Mononuclear cell (primary cell): Measurements from ENCODE around the gene SPIRE1. TPM values are rescaled to one million over a fixed set of nuclear protein-coding genes. Genes with fewer than 3 reads are reported as not detected.
"Not testable (repeated sequence)": the region's sequence is repeated elsewhere in the genome, so short reads cannot be mapped to it uniquely, and the experiment has no call there.

Source experiments
- H3K27me3 ChIP-seq: 2 replicates; pipeline ENCODE4 v1.6.0; 2011; ENCODE audit warnings: low read length, control low read depth; ENCODE audit not compliant: insufficient read depth
- H3K4me1 ChIP-seq: 2 replicates; pipeline ENCODE4 v1.5.1; 2011; ENCODE audit warnings: mild to moderate bottlenecking, low read length, control low read depth; ENCODE audit not compliant: insufficient read depth
- H3K4me3 ChIP-seq: 2 replicates; pipeline ENCODE4 v1.5.1; 2011; ENCODE audit warnings: mild to moderate bottlenecking, low read length, moderate library complexity
- H3K9me3 ChIP-seq: 2 replicates; pipeline ENCODE4 v1.5.1; 2011; ENCODE audit warnings: low read depth, mild to moderate bottlenecking, control low read depth, low read length
- total RNA-seq: library from RNA; depleted of rRNA; stranded (reverse); fragments of >200 nt; gene quantifications from one replicate; pipeline ENCODE4 v1.2.3, GENCODE V29; 2012

The SPIRE1 gene
- total RNA-seq, 1 donor = 5.0 TPM

DNA sequence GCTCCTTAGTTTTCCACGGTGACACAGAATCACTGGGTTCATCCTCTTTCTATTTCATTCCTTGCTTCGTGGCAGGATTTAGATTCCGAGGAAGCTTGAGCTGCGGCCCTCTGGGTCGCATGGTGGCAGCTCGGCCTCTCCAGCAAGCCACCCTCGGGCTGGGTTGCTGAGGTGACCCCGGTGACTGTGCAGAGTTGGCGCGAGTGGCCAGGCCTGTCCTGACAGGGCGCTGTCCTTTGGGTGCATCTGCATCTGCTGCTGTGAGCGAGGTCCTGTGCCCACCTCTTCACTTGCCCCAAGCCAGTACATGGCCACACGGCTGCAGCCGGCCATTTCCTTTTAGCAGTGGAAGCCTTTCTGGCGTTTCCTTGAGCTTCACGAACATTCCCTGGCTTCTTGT lies 228.4 kb downstream of the SPIRE1 start:
- Histone ChIP-seq H3K4me1 (no peaks in the 10 kb centered on the region), H3K9me3 (no peaks in the 10 kb centered on the region), H3K4me3 (no peak overlapping the region), H3K27me3 (no peaks in the 10 kb centered on the region)

GRCh38 chr18:12428923-12429322 lies 229.0 kb downstream of the SPIRE1 start:
- H3K27me3 ChIP-seq = no peaks in the 10 kb centered on the region
- no peak overlapping the region for H3K4me3 ChIP-seq
- no peaks in the 10 kb centered on the region for H3K9me3 ChIP-seq

DNA sequence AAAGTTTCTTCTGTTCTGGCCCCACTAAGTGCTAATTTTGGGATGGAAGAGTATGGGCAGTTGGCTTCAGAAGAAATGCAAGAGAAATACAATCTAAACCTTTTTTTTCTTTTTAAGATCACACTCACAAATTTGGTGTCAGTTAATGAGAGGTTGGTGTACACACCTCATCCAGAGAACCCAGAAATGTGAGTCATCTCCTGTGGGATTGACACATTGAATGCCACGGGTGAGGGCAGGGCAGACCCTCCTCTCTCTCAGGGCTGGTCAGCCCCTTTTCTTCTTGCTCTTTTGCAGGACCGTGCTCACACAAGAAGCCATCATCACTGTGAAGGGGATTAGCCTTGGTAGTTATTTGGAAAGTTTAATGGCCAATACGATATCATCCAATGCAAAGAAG lies 231.0 kb downstream of the SPIRE1 start:
- H3K9me3 ChIP-seq = no peaks in the 10 kb centered on the region
- no peaks in the 10 kb centered on the region for H3K4me1 ChIP-seq
- H3K4me3 ChIP-seq = no peak overlapping the region
- H3K27me3 ChIP-seq = no peaks in the 10 kb centered on the region

More at GRCh38 chr18:12428923-12429322, 229.0 kb downstream of the SPIRE1 start:
- no peaks in the 10 kb centered on the region for H3K4me1 ChIP-seq

DNA sequence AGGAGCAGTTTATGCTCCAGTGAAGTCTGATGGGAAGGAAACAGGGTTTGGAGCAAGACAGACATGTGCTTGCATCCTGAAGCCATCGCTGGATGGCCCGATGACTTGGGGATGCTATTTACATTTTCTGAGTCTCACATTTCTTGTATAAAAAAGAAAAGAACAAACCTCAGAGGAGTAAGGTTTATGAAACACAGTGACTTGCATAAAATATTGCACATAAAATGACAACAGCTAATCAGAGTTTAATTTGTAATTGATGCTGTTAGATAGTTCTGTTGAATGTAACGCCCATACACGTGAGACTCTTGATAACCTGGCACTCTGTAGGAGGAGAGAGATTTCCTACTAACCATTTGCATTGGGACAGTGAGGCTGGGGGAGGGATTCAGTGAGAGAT lies 233.7 kb downstream of the SPIRE1 start:
- Histone ChIP-seq H3K9me3 (no peaks in the 10 kb centered on the region), H3K4me3 (no peak overlapping the region), H3K27me3 (no peaks in the 10 kb centered on the region), H3K4me1 (peaks cover 13% of the 10 kb centered on the region)

- Histone ChIP-seq H3K4me3 (no peak overlapping the region), H3K9me3 (no peaks in the 10 kb centered on the region), H3K4me1 (peaks cover 13% of the 10 kb centered on the region), H3K27me3 (no peaks in the 10 kb centered on the region)
These were observed 234.1 kb downstream of the SPIRE1 start for GRCh38 chr18:12423820-12424219.

- no peaks in the 10 kb centered on the region for H3K9me3 ChIP-seq
- H3K4me1 ChIP-seq = peaks cover 13% of the 10 kb centered on the region
- H3K27me3 ChIP-seq = no peaks in the 10 kb centered on the region
- no peak overlapping the region for H3K4me3 ChIP-seq
These were observed 234.5 kb downstream of the SPIRE1 start for GRCh38 chr18:12423393-12423792.

- Histone ChIP-seq H3K9me3 (no peaks in the 10 kb centered on the region), H3K27me3 (no peaks in the 10 kb centered on the region), H3K4me1 (peaks cover 13% of the 10 kb centered on the region), H3K4me3 (no peak overlapping the region)
These were observed 235.0 kb downstream of the SPIRE1 start for GRCh38 chr18:12422936-12423335.

DNA sequence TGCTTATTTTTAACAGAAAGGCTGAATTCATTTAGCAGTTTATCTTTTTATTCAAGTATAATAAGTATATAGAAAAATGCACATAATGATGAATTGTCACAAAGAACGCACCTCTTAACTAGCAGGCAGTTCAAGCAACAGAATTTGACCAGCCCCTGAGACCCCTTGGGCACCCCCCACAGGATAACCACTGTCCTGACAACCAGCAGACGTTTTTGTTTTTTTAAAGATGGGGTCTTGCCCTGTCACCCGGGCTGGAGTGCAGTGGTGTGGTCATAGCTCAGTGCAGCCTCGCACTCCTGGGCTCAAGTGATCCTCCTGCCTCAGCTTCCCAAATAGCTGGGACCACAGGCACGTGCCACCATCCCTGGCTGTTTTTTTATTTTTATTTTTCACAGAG lies 236.2 kb downstream of the SPIRE1 start:
- peaks cover 13% of the 10 kb centered on the region for H3K4me1 ChIP-seq
- H3K9me3 ChIP-seq = no peaks in the 10 kb centered on the region
- H3K4me3 ChIP-seq = no peak overlapping the region
- H3K27me3 ChIP-seq = no peaks in the 10 kb centered on the region

DNA sequence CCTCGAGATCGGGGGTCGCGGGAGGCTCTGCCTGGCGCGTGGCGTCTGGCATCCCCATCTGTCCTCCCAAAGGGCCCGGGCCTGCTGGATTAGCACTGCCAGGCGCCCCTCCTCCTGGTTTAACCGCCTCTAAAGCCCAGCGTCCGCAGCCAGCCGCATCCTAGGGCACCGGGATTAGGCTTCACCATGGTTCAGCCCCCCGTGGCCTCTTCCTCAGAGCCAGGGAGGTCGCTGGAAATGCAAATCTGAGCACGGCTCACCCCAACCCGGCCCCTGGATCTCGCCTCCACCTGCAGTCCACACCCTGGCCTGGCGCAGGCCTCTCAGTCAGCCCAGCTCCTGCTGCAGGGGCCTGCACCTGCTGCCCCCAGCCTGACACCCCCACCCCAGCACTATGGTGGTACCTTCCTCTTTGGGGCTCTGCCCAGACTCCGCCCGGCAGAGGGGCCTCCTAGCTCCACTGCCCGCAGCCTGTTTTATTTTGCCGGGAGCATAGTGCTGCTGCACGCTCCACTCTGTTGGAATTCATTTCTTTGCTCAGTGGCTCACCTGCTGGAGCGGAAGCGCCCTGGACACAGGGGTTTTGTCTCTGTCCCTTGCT lies 237.0 kb downstream of the SPIRE1 start:
- peaks cover 13% of the 10 kb centered on the region for H3K4me1 ChIP-seq
- H3K27me3 ChIP-seq = no peaks in the 10 kb centered on the region
- H3K4me3 ChIP-seq = no peak overlapping the region
- H3K9me3 ChIP-seq = no peaks in the 10 kb centered on the region

DNA sequence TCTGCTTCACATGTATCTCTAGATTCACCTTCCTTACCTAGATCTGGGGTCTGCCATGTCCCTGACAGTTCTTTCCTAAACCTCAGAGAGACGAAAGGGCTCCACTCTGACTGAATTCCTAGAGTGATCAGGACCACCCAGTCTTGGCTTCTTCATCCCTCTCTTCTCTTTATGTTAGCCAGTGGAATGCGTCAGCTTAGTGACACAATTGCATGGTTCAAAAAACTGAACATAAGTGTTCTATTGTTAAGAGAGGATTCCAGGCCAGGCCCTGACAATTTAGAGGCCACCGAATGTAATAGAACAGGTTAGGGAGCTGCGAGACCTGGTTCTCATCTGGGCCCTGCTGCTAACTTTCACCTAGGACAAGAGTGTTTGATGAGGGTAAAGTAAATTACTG lies 240.2 kb downstream of the SPIRE1 start:
- Histone ChIP-seq H3K4me3 (no peak overlapping the region), H3K27me3 (no peaks in the 10 kb centered on the region), H3K9me3 (no peaks in the 10 kb centered on the region), H3K4me1 (peaks cover 13% of the 10 kb centered on the region)

GRCh38 chr18:12416098-12416729 lies 241.7 kb downstream of the SPIRE1 start:
- Histone ChIP-seq H3K4me1 (peaks cover 13% of the 10 kb centered on the region), H3K9me3 (no peaks in the 10 kb centered on the region), H3K27me3 (no peaks in the 10 kb centered on the region), H3K4me3 (no peak overlapping the region)

- Histone ChIP-seq H3K9me3 (no peaks in the 10 kb centered on the region), H3K4me1 (peaks cover 16% of the 10 kb centered on the region)
These were observed 246.5 kb downstream of the SPIRE1 start for GRCh38 chr18:12411456-12411855.

GRCh38 chr18:12410747-12411146 lies 247.2 kb downstream of the SPIRE1 start:
- H3K4me1 ChIP-seq = peaks cover 17% of the 10 kb centered on the region
- H3K27me3 ChIP-seq = peaks cover 12% of the 10 kb centered on the region
- not testable (repeated sequence) for H3K4me3 ChIP-seq, H3K9me3 ChIP-seq

More at GRCh38 chr18:12411456-12411855, 246.5 kb downstream of the SPIRE1 start:
- Histone ChIP-seq H3K4me3 (no peak overlapping the region), H3K27me3 (peaks cover 6% of the 10 kb centered on the region)

- peaks cover 17% of the 10 kb centered on the region for H3K4me1 ChIP-seq
- no peak overlapping the region for H3K4me3 ChIP-seq
- peaks cover 15% of the 10 kb centered on the region for H3K27me3 ChIP-seq
- H3K9me3 ChIP-seq = no peaks in the 10 kb centered on the region
These were observed 247.8 kb downstream of the SPIRE1 start for GRCh38 chr18:12410081-12410481.

DNA sequence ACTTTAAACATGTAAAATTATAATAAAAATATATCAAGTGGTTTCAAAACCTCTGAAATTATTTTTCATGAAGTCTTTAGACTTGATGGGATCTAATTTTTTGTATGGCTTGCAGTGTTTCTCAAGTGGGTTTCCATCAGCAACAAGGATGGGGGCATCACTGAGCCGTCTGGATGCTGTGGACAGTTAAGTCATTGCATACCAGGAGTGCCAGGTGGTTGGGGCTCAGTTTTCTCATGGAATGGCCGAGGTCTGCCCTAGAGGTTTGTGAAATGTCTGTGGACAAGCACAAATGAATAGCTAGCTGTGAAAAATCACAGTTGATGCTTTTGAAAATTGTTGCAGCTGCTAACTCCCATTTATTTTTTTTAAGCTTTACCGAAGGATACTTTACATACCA lies 248.4 kb downstream of the SPIRE1 start:
- no peak overlapping the region for H3K4me3 ChIP-seq
- peaks cover 18% of the 10 kb centered on the region for H3K27me3 ChIP-seq
- H3K9me3 ChIP-seq = no peaks in the 10 kb centered on the region
- peaks cover 17% of the 10 kb centered on the region for H3K4me1 ChIP-seq

DNA sequence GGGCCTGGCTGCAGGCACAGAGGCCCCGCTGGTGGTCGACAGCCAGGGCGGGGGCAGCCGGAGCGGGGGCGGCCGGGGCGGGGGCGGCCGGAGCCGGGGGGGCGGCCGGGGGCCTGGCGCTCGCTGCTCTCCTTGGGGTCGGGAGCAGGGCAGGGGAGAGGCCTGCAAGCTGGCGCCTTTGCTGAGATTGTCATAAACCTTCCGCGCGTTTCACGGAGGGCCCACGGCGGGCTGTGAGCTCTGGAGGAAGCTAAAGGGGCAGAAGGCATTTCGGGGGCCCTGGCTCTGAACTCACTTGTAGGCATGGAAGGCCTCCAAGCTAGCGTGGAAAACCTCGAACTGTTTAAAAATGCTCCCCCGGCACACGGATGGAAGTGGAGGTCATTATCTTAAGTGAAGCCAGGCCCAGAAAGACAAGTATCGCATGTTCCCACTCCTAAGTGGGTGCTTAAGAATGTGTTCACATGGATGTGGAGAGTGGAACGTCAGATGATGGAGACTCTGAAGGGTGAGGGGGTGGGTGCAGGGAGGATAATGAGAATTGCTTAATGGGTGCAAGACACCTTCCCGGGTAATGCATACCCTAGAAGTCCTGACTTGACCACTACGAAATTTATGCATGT lies 249.5 kb downstream of the SPIRE1 start:
- Histone ChIP-seq H3K4me3 (peak overlapping the region; percentile 34), H3K27me3 (peaks cover 22% of the 10 kb centered on the region), H3K4me1 (peaks cover 17% of the 10 kb centered on the region), H3K9me3 (no peaks in the 10 kb centered on the region)
